ENCODE measurements around the gene BACE2.

BACE2 gene

GRCh38 chr21:41204736-41205135, 36.8 kb downstream of the BACE2 start:
- no peak for DNase-seq
- in situ Hi-C loops (cut with MboI; ENCODE audit: low pct_unique_long_range_greater_than_20kb, low sequenced_read_pairs): no loop called here

DNA sequence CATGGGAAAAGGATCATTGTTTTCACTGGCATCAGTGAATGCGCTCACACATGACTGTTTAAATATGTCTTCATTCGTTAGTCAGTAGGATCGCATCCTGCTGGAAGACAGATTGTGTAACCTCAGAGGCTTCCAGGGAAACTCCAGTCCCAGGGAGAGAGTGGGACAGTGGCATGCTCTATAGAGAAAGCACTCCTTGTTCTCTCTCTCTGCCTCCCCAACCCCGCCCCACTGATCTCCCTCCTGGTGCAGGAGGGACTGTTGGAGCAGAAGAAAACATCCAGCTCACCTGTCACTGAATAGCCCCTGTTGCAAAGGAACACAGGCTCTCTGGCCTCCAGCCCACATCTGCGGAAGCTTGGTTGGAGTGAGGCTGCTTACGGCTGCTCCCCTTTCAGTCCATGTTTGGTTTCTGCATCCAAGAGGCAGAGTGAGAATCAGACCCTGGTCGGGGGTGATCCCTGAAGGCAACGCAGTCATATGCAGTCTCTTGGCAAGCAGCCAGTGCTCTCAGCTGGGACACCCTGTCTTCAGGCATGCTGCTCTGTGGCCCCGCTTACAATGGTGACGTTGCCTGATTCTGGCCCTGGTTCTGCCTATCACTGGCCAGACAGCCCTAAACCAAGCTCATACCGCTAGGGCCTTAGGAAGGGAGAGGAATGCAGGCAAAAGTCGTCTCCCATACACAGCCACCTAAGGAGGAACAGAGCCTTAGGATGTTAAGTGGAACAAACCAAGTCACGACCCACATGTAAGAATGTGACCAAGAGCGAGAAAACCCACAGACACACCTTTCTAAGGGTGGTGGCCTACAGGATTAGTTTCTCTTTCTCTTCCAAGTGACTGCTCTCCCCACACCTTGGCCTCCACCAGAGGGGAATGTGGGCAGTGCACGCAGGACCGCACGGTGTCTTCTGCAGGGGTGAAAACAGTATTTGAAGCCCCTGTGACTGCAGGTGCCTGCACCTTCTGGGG, 39.7 kb downstream of the BACE2 start:
- DNase-seq: no peak
- in situ Hi-C loops (cut with MboI; ENCODE audit: low pct_unique_long_range_greater_than_20kb, low sequenced_read_pairs): no loop called here

- DNase-seq: no peak
- in situ Hi-C loops (cut with MboI; ENCODE audit: low pct_unique_long_range_greater_than_20kb, low sequenced_read_pairs): no loop called here
Observed at GRCh38 chr21:41208376-41208763, 40.4 kb downstream of the BACE2 start.

DNA sequence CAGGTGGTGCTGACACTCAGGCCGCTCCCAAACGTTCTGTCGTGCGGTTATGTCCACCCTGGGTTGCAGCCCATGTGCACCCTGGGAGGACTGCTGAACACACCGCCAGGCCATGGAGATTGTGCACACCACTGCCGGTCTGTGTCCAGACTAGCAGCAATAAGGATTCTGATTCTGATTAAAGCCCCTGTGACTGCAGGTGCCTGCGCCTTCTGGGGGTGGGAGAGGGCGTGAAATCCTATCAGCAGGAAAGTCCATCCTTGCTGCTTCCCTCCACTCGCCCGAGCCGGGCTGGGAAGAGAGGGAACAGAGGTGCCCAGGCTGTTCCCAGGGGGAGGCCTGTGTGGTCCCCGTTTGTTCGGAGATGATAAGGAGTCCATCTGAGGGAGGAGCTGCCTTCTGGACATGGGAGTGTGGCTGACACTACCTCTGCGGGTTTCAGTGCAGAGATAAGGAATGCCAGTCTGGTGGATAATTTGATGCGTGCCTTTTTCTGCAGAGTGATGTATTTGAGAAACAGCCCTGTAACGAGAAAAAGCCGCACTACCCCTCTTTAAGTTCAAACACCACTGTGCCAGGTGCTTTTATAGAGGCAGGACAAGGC, 41.2 kb downstream of the BACE2 start:
- no peak for DNase-seq
- in situ Hi-C loops (cut with MboI; ENCODE audit: low pct_unique_long_range_greater_than_20kb, low sequenced_read_pairs): no loop called here

GRCh38 chr21:41210426-41211059, 42.6 kb downstream of the BACE2 start:
- no peak for DNase-seq
- in situ Hi-C loops (cut with MboI; ENCODE audit: low pct_unique_long_range_greater_than_20kb, low sequenced_read_pairs): no loop called here

- in situ Hi-C loops (cut with MboI; ENCODE audit: low pct_unique_long_range_greater_than_20kb, low sequenced_read_pairs): no loop called here
- DNase-seq: no peak
Observed at GRCh38 chr21:41211060-41211805, 43.3 kb downstream of the BACE2 start.

- in situ Hi-C loops (cut with MboI; ENCODE audit: low pct_unique_long_range_greater_than_20kb, low sequenced_read_pairs): no loop called here
- no peak for DNase-seq
Observed at GRCh38 chr21:41213021-41213420, 45.1 kb downstream of the BACE2 start.

DNA sequence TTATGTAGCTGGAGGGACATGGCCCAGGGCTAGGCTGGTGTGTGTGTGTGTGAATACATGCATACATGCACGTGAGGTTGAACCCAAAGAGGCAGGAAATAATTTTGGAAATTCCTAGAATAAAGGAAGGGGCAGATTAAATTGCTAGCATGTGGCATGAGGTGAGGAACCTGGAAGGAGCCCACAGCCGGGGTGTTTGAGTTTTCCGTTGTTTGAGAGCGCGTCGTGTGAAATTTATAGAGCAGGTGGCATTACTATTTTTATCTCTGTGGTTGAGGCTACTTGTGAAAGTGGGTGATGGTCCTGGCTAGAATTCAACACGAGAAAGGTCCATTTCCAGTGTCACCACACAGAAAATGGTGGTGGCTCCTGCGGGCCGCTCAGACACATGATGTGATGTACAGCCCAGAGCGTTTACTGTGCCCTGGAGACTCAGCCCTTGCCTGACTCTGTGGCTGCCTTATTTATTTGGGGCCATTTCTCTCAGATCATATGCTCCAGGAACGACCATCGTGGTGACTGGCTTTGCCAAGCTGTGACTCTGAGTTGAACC, 48.0 kb downstream of the BACE2 start:
- DNase-seq: no peak

GRCh38 chr21:41216486-41216885, 48.5 kb downstream of the BACE2 start:
- DNase-seq: no peak
- in situ Hi-C loops (cut with MboI; ENCODE audit: low pct_unique_long_range_greater_than_20kb, low sequenced_read_pairs): no loop called here

More for the DNA sequence above, 48.0 kb downstream of the BACE2 start:
- in situ Hi-C loops (cut with MboI; ENCODE audit: low pct_unique_long_range_greater_than_20kb, low sequenced_read_pairs): no loop called here

DNA sequence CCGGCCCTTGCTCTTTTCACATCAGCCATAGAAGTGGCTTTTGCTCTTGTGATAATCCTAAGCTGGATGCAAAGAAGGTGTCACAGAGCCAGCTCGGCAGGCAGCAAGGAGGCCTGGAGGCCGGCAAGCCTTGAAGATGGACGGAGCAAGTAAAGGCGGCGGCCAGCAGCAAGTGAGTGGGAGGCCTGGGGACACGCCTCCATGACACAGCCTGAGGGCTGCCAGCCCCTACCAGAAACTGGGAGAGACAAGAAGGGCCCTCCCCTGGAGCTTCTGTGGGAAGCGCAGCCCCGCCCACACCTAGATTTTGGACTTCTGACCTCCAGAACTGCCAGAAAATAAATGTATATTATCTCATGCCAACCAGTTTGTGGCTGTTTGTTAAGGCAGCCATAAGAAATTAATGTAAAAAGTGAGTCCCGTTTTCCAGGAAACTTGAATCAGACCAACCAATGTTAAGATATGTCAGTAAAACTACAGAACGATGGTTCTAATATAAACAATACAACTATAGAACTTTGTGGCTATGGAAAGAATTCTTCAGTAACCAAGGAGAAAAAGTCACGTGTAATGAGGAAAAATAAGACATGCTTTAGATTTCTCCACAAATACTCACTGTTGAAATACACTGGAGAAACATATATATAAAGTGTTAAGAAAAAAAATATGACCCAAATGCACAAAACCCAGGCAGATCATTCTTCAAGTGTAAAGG, 49.9 kb downstream of the BACE2 start:
- no peak for DNase-seq
- in situ Hi-C loops (cut with MboI; ENCODE audit: low pct_unique_long_range_greater_than_20kb, low sequenced_read_pairs): no loop called here

DNA sequence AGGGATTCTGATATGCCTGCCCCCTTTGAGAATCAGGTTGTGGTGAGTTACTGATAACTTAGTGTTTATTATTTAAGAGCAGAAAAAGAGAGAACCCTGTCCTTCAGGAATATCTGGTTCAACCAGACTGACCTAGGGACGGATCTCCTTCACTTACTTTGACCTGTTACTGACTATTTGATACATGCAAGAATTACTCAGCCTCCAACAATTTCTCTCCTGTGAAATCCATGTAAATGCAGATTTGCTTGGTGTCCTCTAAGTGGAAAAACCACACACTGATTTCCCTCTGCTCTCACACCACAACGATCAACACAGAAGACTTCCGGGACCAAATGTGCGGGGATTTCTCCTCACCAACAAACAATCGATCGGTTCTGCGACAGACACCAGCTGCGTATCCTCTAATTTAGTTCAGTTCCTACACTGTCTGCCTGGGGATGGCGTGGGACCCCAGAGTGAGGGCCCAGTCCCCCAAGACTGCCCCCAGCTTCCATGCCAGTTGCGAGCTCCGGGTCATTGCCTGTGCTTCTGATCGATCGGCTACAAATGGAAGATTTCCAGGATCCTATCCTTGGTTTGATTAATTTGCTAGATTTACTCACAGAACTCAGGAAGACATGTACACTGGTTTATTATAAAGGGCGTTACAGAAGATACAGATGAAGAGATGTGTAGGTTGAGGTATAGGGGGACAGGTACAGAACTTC, 51.7 kb downstream of the BACE2 start:
- no peak for DNase-seq
- in situ Hi-C loops (cut with MboI; ENCODE audit: low pct_unique_long_range_greater_than_20kb, low sequenced_read_pairs): no loop called here

GRCh38 chr21:41220208-41220733, 52.3 kb downstream of the BACE2 start:
- in situ Hi-C loops (cut with MboI; ENCODE audit: low pct_unique_long_range_greater_than_20kb, low sequenced_read_pairs): no loop called here
- DNase-seq: no peak

DNA sequence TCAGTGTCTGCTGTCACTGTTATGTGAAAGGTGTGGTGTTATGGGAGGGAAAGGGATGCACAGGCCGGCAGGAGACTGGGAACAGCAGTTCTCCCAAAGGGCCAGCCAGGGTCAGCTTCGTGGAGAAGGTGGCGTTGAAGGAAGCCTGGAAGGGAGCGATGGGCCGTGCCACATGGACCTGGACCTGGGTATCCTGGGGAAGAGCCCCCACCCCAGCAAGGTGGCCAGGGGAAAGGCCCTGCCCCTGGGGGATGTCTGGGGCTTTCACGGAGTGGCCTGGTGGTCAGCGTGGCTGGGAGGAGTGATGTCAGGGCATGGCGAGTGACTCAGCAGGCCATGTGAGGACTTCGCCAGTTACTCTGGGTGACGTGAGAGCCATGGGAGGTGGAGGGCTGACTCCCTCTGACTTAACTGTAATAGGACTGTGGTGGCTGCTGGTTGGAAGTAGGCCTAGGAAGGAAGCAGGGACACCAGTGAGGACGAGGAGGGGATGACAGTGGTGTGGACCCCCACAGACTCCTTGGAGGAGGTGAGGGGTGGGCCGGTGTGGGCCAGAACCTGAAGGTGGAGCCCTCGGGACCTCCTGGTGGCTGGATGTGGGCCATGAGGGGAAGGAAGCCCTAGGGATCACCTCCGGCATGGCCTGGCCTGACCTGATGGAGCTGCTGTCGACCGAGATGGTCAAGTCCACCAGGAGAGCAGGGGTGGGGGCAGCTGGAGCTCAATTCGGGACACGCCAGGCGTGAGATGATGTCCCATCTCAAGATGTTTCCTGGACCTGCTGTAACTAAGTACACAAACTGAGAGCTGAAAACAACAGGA, 54.5 kb downstream of the BACE2 start:
- DNase-seq: no peak
- in situ Hi-C loops (cut with MboI; ENCODE audit: low pct_unique_long_range_greater_than_20kb, low sequenced_read_pairs): no loop called here

DNA sequence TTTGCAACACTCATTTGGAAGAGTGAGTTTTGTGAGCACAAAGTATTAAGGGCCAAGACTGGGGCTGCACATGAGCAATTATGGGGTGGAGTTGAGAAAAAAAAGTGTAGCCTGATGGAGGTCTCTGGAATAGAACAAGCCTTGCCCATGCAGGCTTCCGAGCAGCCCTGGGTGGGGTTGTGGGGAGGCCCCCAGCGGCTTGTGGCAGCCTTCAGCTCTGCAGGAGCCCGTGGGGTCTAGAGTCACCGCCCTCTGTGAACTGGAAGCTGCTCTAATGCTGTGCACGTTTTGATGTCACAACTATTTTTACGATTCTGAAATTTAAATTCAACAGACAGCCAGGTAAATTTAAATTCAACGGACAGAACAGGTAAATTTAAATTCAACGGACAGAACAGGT, 58.9 kb downstream of the BACE2 start:
- no peak for DNase-seq
- in situ Hi-C loops (cut with MboI; ENCODE audit: low pct_unique_long_range_greater_than_20kb, low sequenced_read_pairs): no loop called here

DNA sequence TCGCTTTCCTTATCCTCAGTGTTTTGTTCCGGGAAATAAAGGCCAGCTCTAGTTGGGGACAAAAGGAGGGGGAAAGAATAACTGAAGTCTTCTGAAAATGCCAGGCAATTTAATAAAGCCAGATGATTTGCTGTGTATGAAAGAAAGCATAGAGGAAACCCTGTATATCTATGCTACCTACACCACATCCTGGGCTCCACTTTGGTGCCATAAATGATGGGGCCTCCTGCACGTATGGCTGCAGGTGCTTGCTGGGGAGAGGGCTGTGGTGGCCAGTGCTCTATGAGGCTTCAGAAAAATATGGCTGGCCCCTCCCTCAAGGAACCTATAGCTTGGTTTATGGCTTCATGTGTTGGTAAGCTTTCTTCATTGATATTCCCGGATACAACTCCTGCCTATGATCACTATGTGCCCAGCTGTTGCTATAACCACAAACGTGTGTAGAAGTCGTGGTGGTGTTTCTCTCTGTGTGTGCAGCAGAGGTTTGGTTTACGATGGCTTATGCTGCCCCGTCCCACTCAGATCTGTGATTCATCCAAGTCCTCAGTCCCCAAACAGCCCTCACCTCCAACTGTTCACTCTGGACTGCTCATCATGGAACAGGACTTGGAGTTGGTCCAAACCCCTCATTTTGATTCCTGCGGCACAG, 59.5 kb downstream of the BACE2 start:
- DNase-seq: no peak
- in situ Hi-C loops (cut with MboI; ENCODE audit: low pct_unique_long_range_greater_than_20kb, low sequenced_read_pairs): no loop called here

DNA sequence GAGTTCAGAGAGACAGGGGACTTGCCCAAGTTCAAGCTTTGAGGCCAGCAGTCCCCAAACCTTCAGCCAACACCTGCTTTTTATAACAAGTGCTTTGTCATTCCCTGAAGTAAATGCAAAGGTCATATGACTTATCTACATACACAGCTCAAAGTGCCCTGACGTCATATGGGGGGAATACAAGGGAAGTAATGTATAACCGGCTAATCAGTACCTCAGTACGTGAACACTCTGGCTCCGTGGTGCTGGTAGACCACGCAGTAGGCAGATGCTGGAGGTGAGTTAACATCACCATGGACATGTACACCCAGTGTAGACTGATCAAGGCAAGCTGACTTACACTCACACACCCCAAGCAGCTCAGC, 60.0 kb downstream of the BACE2 start:
- in situ Hi-C loops (cut with MboI; ENCODE audit: low pct_unique_long_range_greater_than_20kb, low sequenced_read_pairs): no loop called here
- no peak for DNase-seq

- no peak for DNase-seq
- in situ Hi-C loops (cut with MboI; ENCODE audit: low pct_unique_long_range_greater_than_20kb, low sequenced_read_pairs): no loop called here
Observed at GRCh38 chr21:41228492-41228891, 60.5 kb downstream of the BACE2 start.
